Stomach (tissue), 9 donors: Measurements from ENCODE around the gene VCL. TPM values are rescaled to one million over a fixed set of nuclear protein-coding genes. Genes with fewer than 3 reads are reported as not detected.
"Not testable (repeated sequence)": the region's sequence is repeated elsewhere in the genome, so short reads cannot be mapped to it uniquely, and the experiment has no call there.

ENCODE experiments used
- DNase-seq, 2 donors: peaks; one replicate each; pipeline versions ENCODE4 v3.0.0 to v3.0.0-alpha.2; 2013 to 2019
- H3K27ac ChIP-seq, 5 donors: fragments of 200-600 bp in 4 of 5; sonication (generic) in 4 of 5; one replicate each; pipeline ENCODE4 v1.5.1; 2013 to 2019; ENCODE audit warnings: mild to moderate bottlenecking in 1 of 5, moderate library complexity in 1 of 5
- H3K27me3 ChIP-seq, 3 donors: fragments of 200-600 bp; sonication (generic); one replicate each; pipeline ENCODE4 v1.5.1; 2017 to 2019; ENCODE audit warnings: mixed run types in 1 of 3
- H3K36me3 ChIP-seq, 4 donors: fragments of 200-600 bp; sonication (generic); 1 replicate in 3 of 4; 2 replicates in 1 of 4; pipeline ENCODE4 v1.5.1; 2016 to 2019
- H3K4me1 ChIP-seq, 4 donors: fragments of 200-600 bp; sonication (generic); one replicate each; pipeline ENCODE4 v1.5.1; 2016 to 2019
- H3K4me3 ChIP-seq, 4 donors: fragments of 200-600 bp; sonication (generic) in 3 of 4; one replicate each; pipeline ENCODE4 v1.5.1; 2016 to 2019; ENCODE audit warnings: mild to moderate bottlenecking in 1 of 4
- H3K9me3 ChIP-seq, 4 donors: fragments of 200-600 bp; sonication (generic); one replicate each; pipeline ENCODE4 v1.5.1; 2016 to 2019
- EP300 ChIP-seq: sonication (generic); formaldehyde crosslinking; IDR thresholded peaks from one replicate; pipeline ENCODE4 v1.6.1; 2017; ENCODE audit warnings: antibody characterized with exemption
- POLR2A ChIP-seq, 4 donors: fragments of 450-650 bp; IDR thresholded peaks; one replicate each; pipeline ENCODE4 v1.6.1; 2016; ENCODE audit warnings: antibody characterized with exemption in 4 of 4, control low read depth in 2 of 4, mild to moderate bottlenecking in 1 of 4, moderate library complexity in 1 of 4
- POLR2AphosphoS5 ChIP-seq, 3 donors: sonication (generic); formaldehyde crosslinking; IDR thresholded peaks; one replicate each; pipeline ENCODE4 v1.6.1; 2016; ENCODE audit warnings: antibody characterized with exemption in 3 of 3
- WGBS, 5 donors: extraction: QIAGEN DNeasy Blood & Tissue Kit in 3 of 5; methylation state at CpG; one replicate each; pipeline versions ENCODE4 v1.1.5 to v1.1.7; 2013 to 2018; 5-methylcytosine and 5-hydroxymethylcytosine counted together
- intact Hi-C: fragments of 100-400 bp; cut with DNase I; formaldehyde crosslinking; loops from one replicate; pipeline ENCODE4 v1.15.1; 2023; ENCODE audit warnings: low total_unique reads
- polyA plus RNA-seq, 3 donors: library from polyadenylated mRNA; stranded (reverse); fragments of 200-250 nt; gene quantifications; one replicate each; pipeline ENCODE4 v1.2.3, GENCODE V29; 2013
- total RNA-seq, 5 donors: library from RNA; depleted of rRNA; stranded (reverse); fragments of >200 nt; gene quantifications; one replicate each; pipeline versions ENCODE4 v1.1.0 to v1.2.3, GENCODE V29; 2014 to 2016
- TF ChIP-seq, protein P1 (sequence below), 7 experiments: fragments of 450-650 bp in 4 of 7; fragments of 200-600 bp in 3 of 7; sonication (generic) in 3 of 7; IDR thresholded peaks; one replicate each; pipeline ENCODE4 v1.5.1; 2016 to 2019; ENCODE audit warnings: antibody characterized with exemption in 7 of 7, control low read depth in 2 of 7, mild to moderate bottlenecking in 1 of 7
- donor health status: healthy with polysubstance abuse.
- donor health status: Bipolar disorder and iron deficiency.
- donor health status: healthy.

The VCL gene
- total and polyA plus RNA-seq, 8 donors, result 11.2 to 211 (median 62.3) TPM

DNA sequence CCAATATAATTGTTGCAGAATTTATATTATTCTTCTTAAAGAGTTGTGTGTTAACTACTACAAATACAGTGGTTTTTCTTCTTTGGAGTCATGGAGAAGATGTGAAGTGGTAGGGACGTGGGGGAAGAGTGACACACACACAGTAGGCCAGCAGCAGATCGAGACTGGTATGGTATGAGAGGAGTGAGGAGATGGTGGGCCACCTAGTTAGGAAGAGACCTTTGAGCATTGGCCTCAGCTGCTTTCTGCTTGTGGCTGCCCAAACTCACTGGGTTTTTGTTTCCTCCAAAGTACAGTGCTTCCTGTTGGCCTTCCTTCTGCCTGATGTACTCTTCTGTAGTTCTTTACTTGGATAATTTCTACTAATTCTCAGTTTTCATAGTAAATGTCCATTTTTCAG lies 14.6 kb downstream of the VCL start:
- H3K4me1 ChIP-seq, result peaks cover 16 to 79% (median 54%) of the 10 kb centered on the region in 4 donors
- TF ChIP-seq EP300 (no peak), POLR2AphosphoS5 (IDR thresholded peaks at IDR 0.05) (no peak)
- H3K27ac ChIP-seq, result peak overlapping the region in 2 of 5 donors; percentile 25 to 39
- intact Hi-C loops, result no loop called here
- no peak overlapping the region for H3K4me3 ChIP-seq
- DNase-seq, result no peak
- WGBS, 5 donors, result 62 to 73% (median 65%) methylated on average over 2 of the region's 2 CpGs
- H3K36me3 ChIP-seq, result peaks cover 0 to 4% (median under 1%) of the 10 kb centered on the region in 4 donors
- no peaks in the 10 kb centered on the region for H3K27me3 ChIP-seq
- no peaks in the 10 kb centered on the region for H3K9me3 ChIP-seq

DNA sequence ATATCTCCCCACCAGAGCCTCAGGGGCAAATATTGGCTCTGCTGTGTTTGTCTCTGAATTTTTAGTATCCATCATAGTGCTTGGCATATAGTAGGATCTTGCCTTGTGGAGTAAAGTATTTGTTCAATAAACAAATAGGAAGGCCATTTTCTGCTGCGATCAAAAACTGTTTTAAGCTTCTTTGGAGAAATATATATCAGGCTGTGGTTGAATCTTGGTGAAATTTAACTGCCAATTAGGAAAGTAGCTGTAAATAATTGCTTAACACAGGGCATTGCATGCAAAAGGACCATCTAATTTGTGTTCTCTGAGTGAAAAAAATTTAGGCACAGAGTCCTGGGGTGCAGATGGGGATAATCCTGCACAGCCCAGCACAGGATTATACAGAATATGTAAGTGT lies 15.1 kb downstream of the VCL start:
- H3K4me1 ChIP-seq, result peaks cover 12 to 79% (median 53%) of the 10 kb centered on the region in 4 donors
- TF ChIP-seq POLR2A (IDR thresholded peaks at IDR 0.05) (no peak), EP300 (no peak), POLR2AphosphoS5 (IDR thresholded peaks at IDR 0.05) (no peak)
- TF ChIP-seq, protein P1, sequence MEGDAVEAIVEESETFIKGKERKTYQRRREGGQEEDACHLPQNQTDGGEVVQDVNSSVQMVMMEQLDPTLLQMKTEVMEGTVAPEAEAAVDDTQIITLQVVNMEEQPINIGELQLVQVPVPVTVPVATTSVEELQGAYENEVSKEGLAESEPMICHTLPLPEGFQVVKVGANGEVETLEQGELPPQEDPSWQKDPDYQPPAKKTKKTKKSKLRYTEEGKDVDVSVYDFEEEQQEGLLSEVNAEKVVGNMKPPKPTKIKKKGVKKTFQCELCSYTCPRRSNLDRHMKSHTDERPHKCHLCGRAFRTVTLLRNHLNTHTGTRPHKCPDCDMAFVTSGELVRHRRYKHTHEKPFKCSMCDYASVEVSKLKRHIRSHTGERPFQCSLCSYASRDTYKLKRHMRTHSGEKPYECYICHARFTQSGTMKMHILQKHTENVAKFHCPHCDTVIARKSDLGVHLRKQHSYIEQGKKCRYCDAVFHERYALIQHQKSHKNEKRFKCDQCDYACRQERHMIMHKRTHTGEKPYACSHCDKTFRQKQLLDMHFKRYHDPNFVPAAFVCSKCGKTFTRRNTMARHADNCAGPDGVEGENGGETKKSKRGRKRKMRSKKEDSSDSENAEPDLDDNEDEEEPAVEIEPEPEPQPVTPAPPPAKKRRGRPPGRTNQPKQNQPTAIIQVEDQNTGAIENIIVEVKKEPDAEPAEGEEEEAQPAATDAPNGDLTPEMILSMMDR (IDR thresholded peaks at IDR 0.05), result no peak
- no peaks in the 10 kb centered on the region for H3K9me3 ChIP-seq
- intact Hi-C loops, result no loop called here
- no peak overlapping the region for H3K4me3 ChIP-seq
- no peaks in the 10 kb centered on the region for H3K27me3 ChIP-seq
- no peak for DNase-seq
- WGBS, 5 donors, result 45 to 79% (median 68%) methylated on average over 1 of the region's 1 CpG
- peak overlapping the region in 1 of 5 donors; percentile 39 for H3K27ac ChIP-seq
- H3K36me3 ChIP-seq, result peaks cover 0 to 3% (median 0%) of the 10 kb centered on the region in 4 donors

- intact Hi-C loops, DNase-seq, H3K36me3 ChIP-seq, H3K9me3 ChIP-seq, H3K4me3 ChIP-seq, H3K27ac ChIP-seq, H3K27me3 ChIP-seq: not testable (repeated sequence)
- 81 to 95% (median 90%) methylated on average over 3 of the region's 3 CpGs for WGBS, 5 donors
- peaks cover 12 to 79% (median 55%) of the 10 kb centered on the region in 4 donors for H3K4me1 ChIP-seq
These were observed 16.7 kb downstream of the VCL start for GRCh38 chr10:74014574-74014973.

DNA sequence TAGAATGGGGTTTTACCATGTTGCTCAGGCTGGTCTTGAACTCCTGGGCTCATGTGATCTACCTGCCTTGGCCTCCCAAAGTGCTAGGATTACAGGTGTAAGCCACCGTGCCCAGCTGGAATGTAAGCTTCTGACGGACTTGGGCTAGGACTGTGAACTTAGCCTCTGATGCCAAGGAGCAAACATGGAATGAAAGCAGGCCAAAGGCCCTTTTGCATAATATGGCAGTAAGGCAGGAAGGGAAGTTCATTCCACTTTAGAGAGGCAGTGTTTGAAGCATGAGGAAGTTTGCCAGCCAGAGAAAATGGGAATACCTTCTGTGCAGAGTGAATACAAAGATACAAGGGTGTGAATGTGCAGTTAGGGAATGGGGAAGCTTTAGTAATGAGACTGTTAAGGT lies 20.3 kb downstream of the VCL start:
- intact Hi-C loops, result no loop called here
- Histone ChIP-seq H3K9me3 (no peaks in the 10 kb centered on the region), H3K27ac (peak overlapping the region in 2 of 5 donors; percentile 29 to 32), H3K4me1 (peaks cover 2 to 80% (median 44%) of the 10 kb centered on the region in 4 donors), H3K27me3 (no peaks in the 10 kb centered on the region), H3K4me3 (no peak overlapping the region), H3K36me3 (no peaks in the 10 kb centered on the region)
- DNase-seq, result peak; percentile 36
- WGBS, 5 donors, result 29 to 44% (median 36%) methylated on average over 2 of the region's 2 CpGs
- TF ChIP-seq, protein P1 (IDR thresholded peaks at IDR 0.05), result no peak
- TF ChIP-seq POLR2A (IDR thresholded peaks at IDR 0.05) (no peak), POLR2AphosphoS5 (IDR thresholded peaks at IDR 0.05) (no peak)

- DNase-seq, result no peak
- WGBS, 5 donors, result 27 to 48% (median 40%) methylated on average over 4 of the region's 4 CpGs
- Histone ChIP-seq H3K9me3 (no peaks in the 10 kb centered on the region), H3K36me3 (no peaks in the 10 kb centered on the region), H3K4me3 (no peak overlapping the region), H3K27ac (peak overlapping the region in 2 of 5 donors; percentile 42 to 44), H3K4me1 (peaks cover 6 to 90% (median 43%) of the 10 kb centered on the region in 4 donors), H3K27me3 (no peaks in the 10 kb centered on the region)
- TF ChIP-seq EP300 (no peak), POLR2A (IDR thresholded peaks at IDR 0.05) (no peak), POLR2AphosphoS5 (IDR thresholded peaks at IDR 0.05) (no peak)
- TF ChIP-seq, protein P1 (IDR thresholded peaks at IDR 0.05), result no peak
- intact Hi-C loops, result no loop called here
These were observed 23.5 kb downstream of the VCL start for GRCh38 chr10:74021248-74022055.
